ENCODE measurements around the gene LRP1. TPM values are rescaled to one million over a fixed set of nuclear protein-coding genes. Genes with fewer than 3 reads are reported as not detected.

LRP1 gene
- total RNA-seq, 1 donor from 2014 or later, result 369 TPM

DNA sequence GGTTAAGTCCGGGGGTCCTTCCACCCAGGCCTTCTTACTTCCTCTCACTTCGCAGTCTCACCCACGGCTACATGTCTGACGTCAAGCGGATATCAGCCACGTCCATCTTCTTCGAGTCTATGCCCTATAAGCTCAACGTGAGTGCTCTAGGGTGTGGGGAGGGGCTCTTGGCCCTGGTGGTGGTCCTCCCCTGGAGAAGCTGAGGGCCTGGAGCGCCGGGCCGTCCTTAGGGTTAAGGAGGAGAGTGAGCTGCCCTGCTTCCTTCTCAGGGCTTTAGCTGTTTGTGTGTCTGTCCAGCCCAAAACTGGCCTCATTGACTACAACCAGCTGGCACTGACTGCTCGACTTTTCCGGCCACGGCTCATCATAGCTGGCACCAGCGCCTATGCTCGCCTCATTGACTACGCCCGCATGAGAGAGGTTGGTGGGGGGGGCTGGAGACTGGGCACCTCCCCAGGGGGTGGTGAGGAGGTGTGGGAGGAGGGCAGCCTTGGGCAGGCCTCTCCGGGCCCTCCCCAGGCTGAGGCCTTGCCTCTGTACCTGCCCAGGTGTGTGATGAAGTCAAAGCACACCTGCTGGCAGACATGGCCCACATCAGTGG is 104.0 kb downstream of the LRP1 start:
- H3K36me3 Mint-ChIP-seq (ENCODE audit: low read depth, unreplicated experiment), result peaks cover 38% of the 10 kb centered on the region

DNA sequence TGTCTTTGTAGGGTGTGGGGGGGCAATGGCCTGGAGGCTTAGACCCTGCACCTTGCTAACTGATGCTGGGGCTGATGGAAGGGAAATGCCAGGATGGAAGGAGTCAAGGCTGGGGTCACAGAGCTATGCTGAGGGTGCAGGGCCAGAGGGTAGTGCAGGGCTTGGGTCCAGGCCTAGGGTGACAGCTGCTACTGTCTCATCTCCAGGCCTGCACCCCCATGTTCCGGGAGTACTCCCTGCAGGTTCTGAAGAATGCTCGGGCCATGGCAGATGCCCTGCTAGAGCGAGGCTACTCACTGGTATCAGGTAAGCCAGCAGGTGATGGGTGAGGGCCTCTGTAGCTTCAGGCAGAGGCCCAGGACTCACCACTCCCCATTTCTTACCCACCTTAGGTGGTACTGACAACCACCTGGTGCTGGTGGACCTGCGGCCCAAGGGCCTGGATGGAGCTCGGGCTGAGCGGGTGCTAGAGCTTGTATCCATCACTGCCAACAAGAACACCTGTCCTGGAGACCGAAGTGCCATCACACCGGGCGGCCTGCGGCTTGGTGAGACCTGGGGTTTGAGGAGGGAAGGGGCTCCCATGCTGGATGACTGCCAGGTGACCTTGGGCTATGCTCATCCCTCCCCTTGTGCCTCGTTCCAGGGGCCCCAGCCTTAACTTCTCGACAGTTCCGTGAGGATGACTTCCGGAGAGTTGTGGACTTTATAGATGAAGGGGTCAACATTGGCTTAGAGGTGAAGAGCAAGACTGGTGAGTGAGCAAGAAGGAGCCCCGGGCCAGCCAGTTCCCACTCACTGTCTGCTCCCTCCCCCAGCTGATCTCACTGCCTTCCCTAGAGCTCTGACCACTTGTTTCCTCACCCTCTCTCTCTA is 105.3 kb downstream of the LRP1 start:
- no peak for FAIRE-seq
- Histone ChIP-seq H2AFZ (ENCODE audit: low read depth, low read length) (no peak overlapping the region), H3K27me3 (ENCODE audit: insufficient read depth, low read length) (peaks cover 10% of the 10 kb centered on the region), H3K27ac (ENCODE audit: low read depth, low read length) (no peak overlapping the region), H3K36me3 (ENCODE audit: insufficient read depth, low read length) (peaks cover 23% of the 10 kb centered on the region), H3K4me3 (ENCODE audit: insufficient read depth, low read depth, low read length) (no peak overlapping the region), H3K9ac (ENCODE audit: low read length) (no peak overlapping the region), H3K4me2 (ENCODE audit: low read length) (no peak overlapping the region), H3K4me1 (ENCODE audit: insufficient read depth, low read length) (peaks cover 31% of the 10 kb centered on the region), H4K20me1 (ENCODE audit: insufficient read depth, low read length) (peaks cover 68% of the 10 kb centered on the region), H3K9me3 (ENCODE audit: insufficient read depth, low read depth, low read length) (no peaks in the 10 kb centered on the region), H3K79me2 (ENCODE audit: insufficient read depth, low read length) (peaks cover 38% of the 10 kb centered on the region)
- TF ChIP-seq, protein P1, sequence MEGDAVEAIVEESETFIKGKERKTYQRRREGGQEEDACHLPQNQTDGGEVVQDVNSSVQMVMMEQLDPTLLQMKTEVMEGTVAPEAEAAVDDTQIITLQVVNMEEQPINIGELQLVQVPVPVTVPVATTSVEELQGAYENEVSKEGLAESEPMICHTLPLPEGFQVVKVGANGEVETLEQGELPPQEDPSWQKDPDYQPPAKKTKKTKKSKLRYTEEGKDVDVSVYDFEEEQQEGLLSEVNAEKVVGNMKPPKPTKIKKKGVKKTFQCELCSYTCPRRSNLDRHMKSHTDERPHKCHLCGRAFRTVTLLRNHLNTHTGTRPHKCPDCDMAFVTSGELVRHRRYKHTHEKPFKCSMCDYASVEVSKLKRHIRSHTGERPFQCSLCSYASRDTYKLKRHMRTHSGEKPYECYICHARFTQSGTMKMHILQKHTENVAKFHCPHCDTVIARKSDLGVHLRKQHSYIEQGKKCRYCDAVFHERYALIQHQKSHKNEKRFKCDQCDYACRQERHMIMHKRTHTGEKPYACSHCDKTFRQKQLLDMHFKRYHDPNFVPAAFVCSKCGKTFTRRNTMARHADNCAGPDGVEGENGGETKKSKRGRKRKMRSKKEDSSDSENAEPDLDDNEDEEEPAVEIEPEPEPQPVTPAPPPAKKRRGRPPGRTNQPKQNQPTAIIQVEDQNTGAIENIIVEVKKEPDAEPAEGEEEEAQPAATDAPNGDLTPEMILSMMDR (IDR thresholded peaks at IDR 0.05; ENCODE audit: insufficient read depth, low read depth, low read length), result no peak
- TF ChIP-seq EZH2 (IDR thresholded peaks at IDR 0.05; ENCODE audit: insufficient read depth, low read length), result no peak
- H3K4me1 Mint-ChIP-seq (ENCODE audit: low read depth, unreplicated experiment), result peaks cover 46% of the 10 kb centered on the region
- H3K27ac Mint-ChIP-seq (ENCODE audit: unreplicated experiment), result peak overlapping the region; percentile 77
- peak overlapping the region; percentile 77 for H3K4me3 Mint-ChIP-seq (ENCODE audit: unreplicated experiment)
- peaks cover 38% of the 10 kb centered on the region for H3K36me3 Mint-ChIP-seq (ENCODE audit: low read depth, unreplicated experiment)
- H3K27me3 Mint-ChIP-seq (ENCODE audit: low read depth, unreplicated experiment), result peaks cover 6% of the 10 kb centered on the region
- no peaks in the 10 kb centered on the region for H3K9me3 Mint-ChIP-seq (ENCODE audit: unreplicated experiment)
- DNase-seq (ENCODE audit: low read depth), result no peak

More for the DNA sequence above, 104.0 kb downstream of the LRP1 start:
- Histone ChIP-seq H3K4me1 (ENCODE audit: insufficient read depth, low read length) (peaks cover 31% of the 10 kb centered on the region), H3K9ac (ENCODE audit: low read length) (no peak overlapping the region), H3K27me3 (ENCODE audit: insufficient read depth, low read length) (peaks cover 13% of the 10 kb centered on the region), H2AFZ (ENCODE audit: low read depth, low read length) (no peak overlapping the region), H3K36me3 (ENCODE audit: insufficient read depth, low read length) (peaks cover 23% of the 10 kb centered on the region), H3K27ac (ENCODE audit: low read depth, low read length) (no peak overlapping the region), H3K4me2 (ENCODE audit: low read length) (peak overlapping the region; percentile 100), H3K4me3 (ENCODE audit: insufficient read depth, low read depth, low read length) (no peak overlapping the region), H4K20me1 (ENCODE audit: insufficient read depth, low read length) (peaks cover 62% of the 10 kb centered on the region), H3K79me2 (ENCODE audit: insufficient read depth, low read length) (peaks cover 38% of the 10 kb centered on the region), H3K9me3 (ENCODE audit: insufficient read depth, low read depth, low read length) (no peaks in the 10 kb centered on the region)
- TF ChIP-seq EZH2 (IDR thresholded peaks at IDR 0.05; ENCODE audit: insufficient read depth, low read length), result no peak
- TF ChIP-seq, protein P1 (IDR thresholded peaks at IDR 0.05; ENCODE audit: insufficient read depth, low read depth, low read length), result no peak
- DNase-seq (ENCODE audit: low read depth) (no peak), FAIRE-seq (no peak)
- Mint-ChIP-seq H3K27ac (ENCODE audit: unreplicated experiment) (no peak overlapping the region), H3K4me1 (ENCODE audit: low read depth, unreplicated experiment) (peaks cover 48% of the 10 kb centered on the region), H3K4me3 (ENCODE audit: unreplicated experiment) (peak overlapping the region; percentile 91), H3K9me3 (ENCODE audit: unreplicated experiment) (no peaks in the 10 kb centered on the region), H3K27me3 (ENCODE audit: low read depth, unreplicated experiment) (peaks cover 7% of the 10 kb centered on the region)

Data from astrocyte (in vitro differentiated cells and primary cell).